SKM-1 (cell line): ENCODE results near the gene PRMT7.

Experiments
- DNase-seq: peaks from one replicate; lab custom pipeline; 2025; ENCODE audit not compliant: unreplicated experiment; lab: John Stamatoyannopoulos, UW

The PRMT7 gene

GRCh38 chr16:68310774-68311511 is at the start of gene PRMT7, which contains the start of gene SLC7A6OS:
Gene PRMT7, plus strand, starts transcription at chr16:68311019. Its CDS starts 4,961 bp downstream, at chr16:68315980.
Gene SLC7A6OS, minus strand, starts transcription at chr16:68310946. Its CDS starts 20 bp downstream, at chr16:68310926.
- peak; percentile 95 for DNase-seq

- no peak for DNase-seq
These were observed 47.2 kb upstream of the PRMT7 start for GRCh38 chr16:68263559-68264127.

- DNase-seq: peak; percentile 81
These were observed 46.4 kb upstream of the PRMT7 start, which contains the start of gene SLC7A6 for GRCh38 chr16:68264128-68265077. Gene SLC7A6, plus strand, starts transcription at chr16:68264526. Its CDS starts 10,201 bp downstream, at chr16:68274727.

GRCh38 chr16:68265078-68265920 is 45.5 kb upstream of the PRMT7 start:
- peak; percentile 34 for DNase-seq

GRCh38 chr16:68267612-68268405 is 43.0 kb upstream of the PRMT7 start:
- DNase-seq: no peak

GRCh38 chr16:68269793-68270192 is 41.0 kb upstream of the PRMT7 start:
- no peak for DNase-seq

- DNase-seq: no peak
These were observed 40.5 kb upstream of the PRMT7 start for GRCh38 chr16:68270353-68270752.

- no peak for DNase-seq
These were observed 38.2 kb upstream of the PRMT7 start for GRCh38 chr16:68272507-68273209.

- DNase-seq: no peak
These were observed 37.4 kb upstream of the PRMT7 start for GRCh38 chr16:68273459-68273858.

GRCh38 chr16:68273896-68274295 is 36.9 kb upstream of the PRMT7 start:
- no peak for DNase-seq

- no peak for DNase-seq
These were observed 36.4 kb upstream of the PRMT7 start for GRCh38 chr16:68274441-68274840.

GRCh38 chr16:68275611-68276191 is 35.1 kb upstream of the PRMT7 start:
- DNase-seq: no peak

GRCh38 chr16:68276223-68276622 is 34.6 kb upstream of the PRMT7 start:
- no peak for DNase-seq

- no peak for DNase-seq
These were observed 30.9 kb upstream of the PRMT7 start for GRCh38 chr16:68279726-68280558.

GRCh38 chr16:68281368-68282063 is 29.3 kb upstream of the PRMT7 start:
- no peak for DNase-seq

- DNase-seq: no peak
These were observed 28.8 kb upstream of the PRMT7 start for GRCh38 chr16:68282064-68282452.

GRCh38 chr16:68283346-68283745 is 27.5 kb upstream of the PRMT7 start:
- DNase-seq: no peak
